Transverse colon (tissue), 4 donors: ENCODE measurements around the gene TOX2. TPM values are rescaled to one million over a fixed set of nuclear protein-coding genes. Genes with fewer than 3 reads are reported as not detected.

Source experiments
- DNase-seq: peaks from one replicate; pipeline ENCODE4 v3.0.0-alpha.2; 2019
- H3K27ac ChIP-seq, 4 donors: fragments of 200-600 bp; sonication (generic); 2 replicates each; pipeline ENCODE4 v1.5.1; 2016 to 2018; ENCODE audit warnings: inconsistent platforms in 4 of 4
- H3K27me3 ChIP-seq: fragments of 200-600 bp; sonication (generic); 2 replicates; pipeline ENCODE4 v1.5.1; 2017; ENCODE audit warnings: inconsistent platforms
- H3K36me3 ChIP-seq, 4 donors: fragments of 200-600 bp; sonication (generic); 2 replicates each; pipeline ENCODE4 v1.5.1; 2017 to 2019; ENCODE audit warnings: inconsistent platforms in 4 of 4
- H3K4me1 ChIP-seq, 4 donors: fragments of 200-600 bp; sonication (generic); 2 replicates each; pipeline ENCODE4 v1.5.1; 2017 to 2020; ENCODE audit warnings: inconsistent platforms in 4 of 4
- H3K4me3 ChIP-seq, 4 donors: fragments of 200-600 bp; sonication (generic); 1 replicate in 1 of 4; 2 replicates in 3 of 4; pipeline versions ENCODE4 v1.5.1 to v1.6.1; 2017 to 2019; ENCODE audit warnings: inconsistent platforms in 4 of 4
- H3K9me3 ChIP-seq, 2 donors: fragments of 200-600 bp; sonication (generic); 2 replicates each; pipeline ENCODE4 v1.5.1; 2017 to 2019; ENCODE audit warnings: inconsistent platforms in 2 of 2
- CTCF ChIP-seq, 5 experiments: fragments of 200-600 bp in 3 of 5; fragments of 450-650 bp in 2 of 5; sonication (generic) in 3 of 5; IDR thresholded peaks; 1 replicate in 2 of 5; 2 replicates in 3 of 5; pipeline ENCODE4 v1.5.1; 2016 to 2017; ENCODE audit warnings: antibody characterized with exemption in 5 of 5, inconsistent platforms in 3 of 5, mild to moderate bottlenecking in 2 of 5, moderate library complexity in 1 of 5
- EP300 ChIP-seq: sonication (generic); formaldehyde crosslinking; IDR thresholded peaks from one replicate; pipeline ENCODE4 v1.6.1; 2017; ENCODE audit warnings: antibody characterized with exemption, low read depth
- POLR2A ChIP-seq: fragments of 450-650 bp; IDR thresholded peaks from one replicate; pipeline ENCODE4 v1.6.1; 2016; ENCODE audit warnings: antibody characterized with exemption, mild to moderate bottlenecking, moderate library complexity
- POLR2AphosphoS5 ChIP-seq, 3 donors: sonication (generic); formaldehyde crosslinking; IDR thresholded peaks; one replicate each; pipeline ENCODE4 v1.6.1; 2016; ENCODE audit warnings: antibody characterized with exemption in 3 of 3
- WGBS, 2 donors: methylation state at CpG; one replicate each; pipeline ENCODE4 v1.1.5; 2018; ENCODE audit warnings: low coverage in 1 of 2; 5-methylcytosine and 5-hydroxymethylcytosine counted together
- in situ Hi-C, 4 donors: fragments of 200-750 bp; cut with MboI; loops; one replicate each; pipeline versions ENCODE4 v1.15.0 to v1.15.1; 2017; ENCODE audit warnings: low sequenced_read_pairs in 3 of 4, low pct_ligation_motif_present in 1 of 4, low pct_unique_long_range_greater_than_20kb in 1 of 4
- intact Hi-C: fragments of 100-400 bp; cut with DNase I; formaldehyde crosslinking; loops from one replicate; pipeline ENCODE4 v1.15.1; 2023; ENCODE audit warnings: low total_unique reads
- total RNA-seq, 4 donors: library from RNA; depleted of rRNA; stranded (reverse); fragments of >200 nt; gene quantifications; one replicate each; pipeline ENCODE4 v1.1.0, GENCODE V29; 2016

TOX2 gene
- total RNA-seq, 4 donors from 2014 or later: 1.5 to 15.7 (median 6.8) TPM

- no peak overlapping the region for H3K27ac ChIP-seq
- in situ Hi-C loops: no loop called here
- DNase-seq: no peak
- no peak overlapping the region for H3K4me3 ChIP-seq
- peaks cover 0 to 8% (median 4%) of the 10 kb centered on the region in 4 donors for H3K4me1 ChIP-seq
- TF ChIP-seq CTCF (IDR thresholded peaks at IDR 0.05) (no peak), EP300 (no peak), POLR2A (no peak), POLR2AphosphoS5 (IDR thresholded peaks at IDR 0.05) (no peak)
- 72 to 96% methylated on average over 4 of the region's 4 CpGs for WGBS, 2 donors
- intact Hi-C loops: no loop called here
- peaks cover 0 to 10% of the 10 kb centered on the region in 2 donors for H3K9me3 ChIP-seq
- no peaks in the 10 kb centered on the region for H3K36me3 ChIP-seq
- H3K27me3 ChIP-seq: peaks cover 19% of the 10 kb centered on the region
These were observed 4.1 kb upstream of the TOX2 start for GRCh38 chr20:43910564-43910963.

- Histone ChIP-seq H3K36me3 (no peaks in the 10 kb centered on the region), H3K27ac (no peak overlapping the region), H3K4me1 (peaks cover 0 to 13% (median 9%) of the 10 kb centered on the region in 4 donors), H3K4me3 (no peak overlapping the region), H3K9me3 (peaks cover 0 to 10% of the 10 kb centered on the region in 2 donors), H3K27me3 (peaks cover 24% of the 10 kb centered on the region)
- intact Hi-C loops (no loop called here), in situ Hi-C loops (no loop called here)
- WGBS, 2 donors: 48% methylated on average over 2 of the region's 2 CpGs; no CpG with 5 or more reads in 1 of the 2 donors
- no peak for TF ChIP-seq CTCF (IDR thresholded peaks at IDR 0.05)
- no peak for TF ChIP-seq EP300
- TF ChIP-seq POLR2A: no peak
- no peak for TF ChIP-seq POLR2AphosphoS5 (IDR thresholded peaks at IDR 0.05)
- DNase-seq: no peak
These were observed 3.6 kb upstream of the TOX2 start for GRCh38 chr20:43911066-43911465.

- WGBS, 2 donors: 95 to 96% methylated on average over 2 to 3 of the region's 3 CpGs
- H3K4me3 ChIP-seq: no peak overlapping the region
- no peak for DNase-seq
- intact Hi-C loops: no loop called here
- peaks cover 44% of the 10 kb centered on the region for H3K27me3 ChIP-seq
- in situ Hi-C loops: no loop called here
- no peaks in the 10 kb centered on the region for H3K36me3 ChIP-seq
- H3K27ac ChIP-seq: no peak overlapping the region
- H3K4me1 ChIP-seq: peaks cover 0 to 16% (median 13%) of the 10 kb centered on the region in 4 donors
- no peak for TF ChIP-seq CTCF (IDR thresholded peaks at IDR 0.05)
- TF ChIP-seq POLR2A: no peak
- TF ChIP-seq EP300: no peak
- TF ChIP-seq POLR2AphosphoS5 (IDR thresholded peaks at IDR 0.05): no peak
- H3K9me3 ChIP-seq: peaks cover 0 to 10% of the 10 kb centered on the region in 2 donors
These were observed 1.2 kb upstream of the TOX2 start for GRCh38 chr20:43913291-43914025.

GRCh38 chr20:43915211-43916072, 790 bp downstream of the TOX2 start:
- peaks cover 44% of the 10 kb centered on the region for H3K27me3 ChIP-seq

More at GRCh38 chr20:43915211-43916072, 790 bp downstream of the TOX2 start:
- intact Hi-C loops (no loop called here), in situ Hi-C loops (no loop called here)
- Histone ChIP-seq H3K27ac (peak overlapping the region in 2 of 4 donors; percentile 11 to 14), H3K4me3 (peak overlapping the region; percentile 3 to 51 (median 38)), H3K9me3 (peaks cover 0 to 10% of the 10 kb centered on the region in 2 donors), H3K4me1 (peaks cover 0 to 16% (median 13%) of the 10 kb centered on the region in 4 donors), H3K36me3 (no peaks in the 10 kb centered on the region)
- 2% methylated on average over 42 of the region's 66 CpGs; no CpG with 5 or more reads in 1 of the 2 donors for WGBS, 2 donors
- DNase-seq: peak; percentile 30
- no peak for TF ChIP-seq EP300
- TF ChIP-seq POLR2AphosphoS5 (IDR thresholded peaks at IDR 0.05): no peak
- no peak for TF ChIP-seq CTCF (IDR thresholded peaks at IDR 0.05)
- TF ChIP-seq POLR2A: no peak
